GM21529 (cell line): ENCODE measurements around the gene GPRASP1.
A peak's percentile ranks its signal among the peaks of the same experiment; 100 is the strongest.
"Not testable (repeated sequence)": the region's sequence is repeated elsewhere in the genome, so short reads cannot be mapped to it uniquely, and the experiment has no call there.

Experiments used
- ATAC-seq: cut with Tn5 transposase; IDR thresholded peaks from one replicate; pipeline ENCODE4 v1.9.1; 2021; ENCODE audit not compliant: unreplicated experiment

Gene GPRASP1, protein sequence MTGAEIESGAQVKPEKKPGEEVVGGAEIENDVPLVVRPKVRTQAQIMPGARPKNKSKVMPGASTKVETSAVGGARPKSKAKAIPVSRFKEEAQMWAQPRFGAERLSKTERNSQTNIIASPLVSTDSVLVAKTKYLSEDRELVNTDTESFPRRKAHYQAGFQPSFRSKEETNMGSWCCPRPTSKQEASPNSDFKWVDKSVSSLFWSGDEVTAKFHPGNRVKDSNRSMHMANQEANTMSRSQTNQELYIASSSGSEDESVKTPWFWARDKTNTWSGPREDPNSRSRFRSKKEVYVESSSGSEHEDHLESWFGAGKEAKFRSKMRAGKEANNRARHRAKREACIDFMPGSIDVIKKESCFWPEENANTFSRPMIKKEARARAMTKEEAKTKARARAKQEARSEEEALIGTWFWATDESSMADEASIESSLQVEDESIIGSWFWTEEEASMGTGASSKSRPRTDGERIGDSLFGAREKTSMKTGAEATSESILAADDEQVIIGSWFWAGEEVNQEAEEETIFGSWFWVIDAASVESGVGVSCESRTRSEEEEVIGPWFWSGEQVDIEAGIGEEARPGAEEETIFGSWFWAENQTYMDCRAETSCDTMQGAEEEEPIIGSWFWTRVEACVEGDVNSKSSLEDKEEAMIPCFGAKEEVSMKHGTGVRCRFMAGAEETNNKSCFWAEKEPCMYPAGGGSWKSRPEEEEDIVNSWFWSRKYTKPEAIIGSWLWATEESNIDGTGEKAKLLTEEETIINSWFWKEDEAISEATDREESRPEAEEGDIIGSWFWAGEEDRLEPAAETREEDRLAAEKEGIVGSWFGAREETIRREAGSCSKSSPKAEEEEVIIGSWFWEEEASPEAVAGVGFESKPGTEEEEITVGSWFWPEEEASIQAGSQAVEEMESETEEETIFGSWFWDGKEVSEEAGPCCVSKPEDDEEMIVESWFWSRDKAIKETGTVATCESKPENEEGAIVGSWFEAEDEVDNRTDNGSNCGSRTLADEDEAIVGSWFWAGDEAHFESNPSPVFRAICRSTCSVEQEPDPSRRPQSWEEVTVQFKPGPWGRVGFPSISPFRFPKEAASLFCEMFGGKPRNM (N-terminal part only)

DNA sequence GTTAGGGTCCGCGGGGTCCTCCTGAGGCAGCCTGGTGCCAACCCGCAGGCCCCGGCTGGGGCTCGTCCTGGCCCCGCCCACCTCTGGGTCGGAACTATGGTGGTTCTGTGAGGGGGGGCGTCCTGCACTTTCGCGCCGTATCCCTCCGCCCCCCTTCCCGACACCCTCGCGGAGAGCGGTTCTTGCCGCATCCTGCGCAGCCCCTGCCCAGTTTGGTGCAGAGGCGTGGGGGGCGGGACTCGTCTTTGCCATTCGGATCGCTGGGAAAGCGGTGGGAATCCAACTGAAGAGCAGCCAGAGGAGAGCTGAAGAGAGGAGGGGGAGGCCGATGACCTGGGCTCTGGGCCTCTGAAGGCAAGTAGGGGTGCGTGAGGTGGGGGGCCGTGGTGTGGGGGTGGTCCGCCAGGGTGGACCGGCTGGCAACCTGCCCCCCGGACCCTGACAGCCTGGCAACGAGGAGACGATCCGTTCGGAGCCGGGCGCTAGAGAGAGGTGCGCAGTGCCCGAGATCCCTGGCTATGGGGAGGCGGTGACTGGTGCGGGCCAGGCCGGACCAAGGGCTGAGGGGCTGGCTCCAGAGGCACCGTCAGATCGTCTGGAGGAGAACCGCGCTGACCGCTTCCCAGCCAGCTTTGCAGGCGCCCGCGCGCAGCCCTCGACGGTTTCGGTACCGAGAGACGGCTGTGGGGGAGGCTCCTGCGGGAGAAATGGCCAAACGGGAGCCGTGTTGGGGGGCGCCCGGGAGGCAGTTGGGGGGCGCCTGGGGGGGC is at the start of gene GPRASP1:
Gene GPRASP1 (plus strand): TSS at position 242 of the 770 bp plus-strand sequence. CDS start 2,431 bp downstream, outside the sequence.
- peak; percentile 44 for ATAC-seq

DNA sequence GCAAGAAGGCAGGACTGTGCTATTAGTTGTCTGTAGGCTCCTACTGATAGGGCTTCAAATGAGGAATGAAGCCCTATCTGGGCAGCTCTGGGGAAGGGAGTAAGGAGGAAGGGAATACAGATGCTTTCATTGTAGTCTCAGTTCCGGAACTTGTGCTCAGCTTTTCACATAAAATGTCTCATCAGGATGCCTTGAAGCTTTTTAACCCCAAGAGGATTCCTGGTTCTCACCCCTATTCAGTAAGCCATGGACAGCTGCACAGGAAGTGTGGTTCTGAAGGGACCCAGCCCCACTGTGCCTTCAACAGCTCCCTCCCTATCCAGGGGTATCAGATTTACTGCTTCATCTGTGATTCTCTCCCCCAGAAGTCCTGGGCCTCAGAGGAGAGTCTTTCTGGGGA is 47.0 kb upstream of the GPRASP1 start:
- no peak for ATAC-seq

DNA sequence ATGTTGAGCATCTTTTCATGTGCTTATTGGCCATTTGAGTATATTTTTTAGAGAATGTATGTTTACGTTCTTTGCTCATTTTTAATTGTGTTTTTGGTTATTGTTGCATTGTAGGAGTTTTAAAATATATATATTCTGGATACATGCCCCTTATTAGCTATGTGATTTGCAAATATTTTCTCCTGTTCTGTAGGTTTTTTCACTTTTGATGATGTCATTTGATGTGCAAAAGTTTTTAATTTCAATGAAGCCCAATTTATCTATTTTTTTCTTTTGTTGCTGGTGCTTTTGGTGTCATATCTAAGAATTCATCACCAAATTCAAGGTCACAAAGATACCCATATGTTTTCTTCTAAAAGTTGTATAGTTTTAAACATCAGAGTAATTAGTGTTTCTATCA is 45.2 kb upstream of the GPRASP1 start:
- no peak for ATAC-seq

DNA sequence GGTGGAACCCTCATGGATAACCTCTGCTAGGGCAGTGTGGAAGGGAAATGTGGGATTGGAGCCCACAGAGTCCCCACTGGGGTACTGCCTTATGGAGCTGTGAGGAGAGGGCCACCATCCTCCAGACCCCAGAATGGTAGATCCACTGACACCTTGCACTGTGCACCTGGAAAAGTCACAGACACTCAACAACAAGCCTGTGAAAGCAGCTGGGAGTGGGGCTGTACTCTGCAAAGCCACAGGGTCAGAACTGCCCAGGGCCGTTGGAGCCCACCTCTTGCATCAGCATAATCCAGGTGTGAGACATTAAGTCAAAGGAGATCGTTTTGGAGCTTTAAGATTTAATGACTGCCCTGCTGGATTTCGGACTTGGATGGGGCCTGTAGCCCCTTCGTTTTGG is 40.4 kb upstream of the GPRASP1 start:
- ATAC-seq = no peak

DNA sequence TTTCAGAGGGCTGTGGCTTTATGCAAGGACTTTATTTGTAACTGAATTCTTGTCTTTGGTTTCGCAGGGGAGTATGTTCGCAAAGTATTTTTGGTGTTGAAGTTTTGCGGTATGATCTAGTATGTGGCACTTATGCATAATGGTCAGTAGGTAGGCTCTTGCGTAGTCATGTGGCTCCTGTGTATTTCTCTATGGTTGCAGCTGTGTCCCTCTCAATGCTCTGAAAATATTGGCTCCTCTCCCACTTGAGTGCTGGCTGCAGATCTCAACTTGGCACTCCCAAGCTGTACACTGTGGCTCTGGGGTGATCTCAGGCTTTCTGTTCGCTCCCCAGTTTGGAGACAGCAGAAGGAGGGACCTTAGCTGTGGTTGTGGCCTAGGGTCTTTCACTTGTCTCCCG is 27.2 kb upstream of the GPRASP1 start:
- ATAC-seq = no peak

DNA sequence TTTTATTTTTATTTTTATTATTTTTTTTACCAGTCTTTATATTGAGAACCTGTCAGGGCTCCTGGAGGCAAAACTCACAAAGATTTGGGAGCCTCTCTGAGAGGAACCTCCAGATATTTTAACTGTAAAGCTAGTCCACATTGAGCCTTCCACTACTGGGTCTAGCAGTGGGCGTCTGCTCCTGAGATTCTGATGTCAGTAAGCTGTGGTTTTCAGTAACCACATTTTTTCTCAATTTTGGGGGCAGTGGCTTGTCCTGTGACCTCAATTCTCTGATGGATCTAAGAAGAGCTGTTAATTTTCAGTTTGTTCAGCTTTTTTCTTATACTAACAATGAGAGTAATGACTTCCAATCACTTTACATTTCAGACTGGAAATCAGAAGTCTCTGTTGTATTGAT is 23.6 kb upstream of the GPRASP1 start:
- no peak for ATAC-seq

DNA sequence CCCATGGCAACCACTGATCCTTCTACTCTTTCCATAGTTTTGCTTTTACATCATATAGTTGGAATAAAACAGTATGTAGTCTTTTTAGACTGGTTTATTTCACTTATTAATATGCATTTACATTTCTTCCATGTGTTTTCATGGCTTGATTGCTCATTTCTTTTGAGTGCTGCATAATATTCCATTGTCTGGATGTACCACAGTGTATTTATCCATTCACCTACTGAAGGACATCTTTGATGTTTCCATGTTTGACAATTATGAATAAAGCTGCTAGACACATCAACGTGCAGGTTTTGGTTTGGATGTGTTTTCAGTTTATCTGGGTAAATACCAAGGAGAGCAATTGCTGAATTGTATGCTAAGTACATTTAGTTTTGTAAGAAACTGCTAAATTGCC is 13.7 kb upstream of the GPRASP1 start:
- ATAC-seq = no peak

DNA sequence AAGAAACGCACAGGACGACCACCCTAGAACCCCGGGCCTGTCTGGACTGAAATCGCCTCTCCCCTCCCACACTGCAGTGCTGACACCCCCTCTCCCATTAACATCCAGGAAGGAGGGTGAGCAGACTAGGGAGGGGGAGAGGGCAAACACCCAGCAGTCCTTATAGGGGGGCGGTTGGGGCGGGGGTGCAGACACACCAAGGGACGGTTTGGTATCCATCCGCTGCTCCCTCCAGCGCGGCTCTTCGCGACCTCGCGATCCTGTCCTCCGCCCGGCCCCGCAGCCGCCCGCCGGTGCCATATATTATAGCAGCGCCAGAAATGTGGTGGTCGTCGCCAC is 411 bp upstream of the GPRASP1 start:
- no peak for ATAC-seq

DNA sequence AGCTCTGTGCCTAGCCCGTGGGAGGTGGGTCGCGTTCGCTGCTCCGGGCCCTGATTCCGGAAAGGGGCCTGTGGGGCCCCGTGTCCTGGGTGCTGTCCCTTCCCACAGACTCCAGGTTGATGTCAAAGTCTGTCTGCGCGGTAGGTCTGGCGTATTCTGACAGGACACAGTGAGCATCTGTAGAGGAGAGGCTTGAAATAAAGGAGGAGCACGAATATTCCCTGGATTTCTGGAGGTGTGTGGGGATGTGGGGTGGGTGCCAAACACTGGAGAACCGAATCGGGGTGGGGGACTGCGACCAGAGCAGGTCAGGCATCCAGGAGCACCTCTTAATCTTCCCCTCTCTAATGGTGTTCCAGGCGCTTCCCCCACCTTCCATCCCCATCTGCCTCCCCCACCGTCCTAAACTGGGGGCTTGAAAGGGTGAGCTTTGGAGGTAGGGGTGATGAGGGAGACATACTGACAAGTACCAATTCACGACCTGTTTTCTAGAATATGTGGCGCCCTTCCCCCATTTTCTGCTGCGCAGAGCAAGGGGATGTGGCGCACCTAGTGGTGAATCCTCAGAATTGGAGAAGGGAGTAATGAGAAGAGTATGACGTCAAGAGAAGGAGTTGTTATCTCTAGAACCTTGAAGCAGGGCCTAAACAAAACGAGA is 877 bp downstream of the GPRASP1 start:
- ATAC-seq = peak; percentile 66

DNA sequence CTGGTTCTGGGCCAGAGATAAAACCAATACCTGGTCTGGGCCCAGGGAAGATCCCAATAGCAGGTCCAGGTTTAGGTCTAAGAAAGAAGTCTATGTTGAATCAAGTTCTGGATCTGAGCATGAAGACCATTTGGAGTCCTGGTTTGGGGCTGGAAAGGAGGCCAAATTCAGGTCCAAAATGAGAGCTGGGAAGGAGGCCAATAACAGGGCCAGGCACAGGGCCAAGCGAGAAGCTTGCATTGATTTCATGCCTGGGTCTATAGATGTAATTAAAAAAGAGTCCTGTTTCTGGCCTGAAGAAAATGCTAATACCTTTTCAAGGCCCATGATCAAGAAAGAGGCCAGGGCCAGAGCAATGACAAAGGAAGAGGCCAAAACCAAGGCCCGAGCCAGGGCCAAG is 3.4 kb downstream of the GPRASP1 start:
- ATAC-seq = no peak

DNA sequence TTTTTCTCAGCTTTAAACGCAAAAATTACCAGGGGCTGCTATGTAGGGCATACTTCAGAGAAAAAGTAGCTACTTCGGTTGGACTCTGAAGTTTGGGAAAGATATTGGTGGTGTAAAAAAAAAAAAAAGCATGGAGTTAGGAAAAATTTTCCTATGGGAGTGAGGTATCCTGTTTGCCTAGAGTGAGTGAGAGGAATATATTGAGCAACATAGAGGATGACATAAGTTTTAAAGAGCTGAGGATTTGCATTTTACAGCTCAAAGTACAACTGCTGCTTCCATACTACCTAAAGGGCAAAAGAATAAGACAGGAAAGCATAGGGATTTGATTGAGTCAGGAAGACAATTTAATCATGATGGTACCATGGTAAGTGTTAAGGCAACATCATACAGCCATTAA is 7.3 kb downstream of the GPRASP1 start:
- no peak for ATAC-seq

DNA sequence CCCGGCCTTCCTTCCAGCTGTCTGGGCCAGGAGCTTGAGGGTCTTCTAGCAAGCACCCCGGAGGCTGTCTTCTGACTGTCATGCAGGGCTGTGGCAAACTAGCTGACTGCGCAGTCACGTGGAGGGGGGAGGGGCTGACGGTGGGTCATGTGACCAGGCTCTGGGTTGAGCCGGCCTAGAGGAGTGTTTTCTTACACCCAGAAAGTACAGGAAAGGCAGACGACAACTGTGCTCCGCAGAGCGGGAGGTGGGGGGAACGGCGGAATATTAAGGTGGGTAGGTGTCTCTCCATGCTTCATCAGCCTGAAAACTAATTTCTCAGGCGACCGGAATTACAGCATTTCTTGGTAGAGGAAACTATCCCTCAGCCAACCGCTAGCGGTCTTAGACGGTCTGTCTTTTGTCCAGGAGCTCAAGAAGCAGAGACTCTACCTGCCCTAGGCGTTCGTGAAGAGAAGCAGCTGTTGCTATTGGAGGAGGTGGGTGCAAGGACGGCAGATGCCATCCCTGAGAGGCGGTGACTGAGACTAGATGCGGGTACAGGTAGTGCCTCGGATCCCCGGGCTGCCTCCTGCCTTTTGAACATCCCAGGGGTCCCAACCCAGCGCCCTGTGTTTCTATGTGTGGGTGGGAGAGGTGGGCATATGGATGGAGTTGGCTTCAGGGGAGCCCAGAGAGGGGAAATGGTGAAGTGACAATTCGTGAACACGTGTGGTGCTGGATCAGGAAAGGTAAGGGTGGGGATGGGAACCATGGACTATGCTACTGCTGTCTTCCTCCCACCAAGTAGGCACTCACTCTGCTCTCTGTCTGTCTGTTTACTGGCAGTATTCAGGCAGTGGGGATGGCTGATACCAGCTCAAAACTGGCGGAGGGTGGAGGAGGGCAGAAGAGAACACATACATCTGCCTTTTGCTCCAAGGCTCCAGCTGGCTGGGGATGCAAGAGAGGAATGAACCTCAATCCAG is 8.8 kb downstream of the GPRASP1 start:
- ATAC-seq = peak; percentile 99

DNA sequence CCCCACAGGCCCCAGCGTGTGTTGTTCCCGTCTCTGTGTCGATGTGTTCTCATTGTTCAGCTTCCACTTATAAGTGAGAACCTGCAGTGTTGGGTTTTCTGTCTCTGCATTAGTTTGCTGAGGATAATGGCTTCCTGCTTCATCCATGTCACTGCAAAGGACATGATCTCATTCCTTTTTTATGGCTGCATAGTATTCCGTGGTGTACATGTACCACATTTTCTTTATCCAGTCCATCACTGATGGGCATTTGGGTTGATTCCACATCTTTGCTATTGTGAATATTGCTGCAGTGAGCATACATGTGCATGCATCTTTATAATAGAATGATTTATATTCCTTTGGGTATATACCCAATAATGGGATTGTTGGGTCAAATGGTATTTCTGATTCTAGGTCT is 12.5 kb downstream of the GPRASP1 start:
- ATAC-seq = not testable (repeated sequence)

DNA sequence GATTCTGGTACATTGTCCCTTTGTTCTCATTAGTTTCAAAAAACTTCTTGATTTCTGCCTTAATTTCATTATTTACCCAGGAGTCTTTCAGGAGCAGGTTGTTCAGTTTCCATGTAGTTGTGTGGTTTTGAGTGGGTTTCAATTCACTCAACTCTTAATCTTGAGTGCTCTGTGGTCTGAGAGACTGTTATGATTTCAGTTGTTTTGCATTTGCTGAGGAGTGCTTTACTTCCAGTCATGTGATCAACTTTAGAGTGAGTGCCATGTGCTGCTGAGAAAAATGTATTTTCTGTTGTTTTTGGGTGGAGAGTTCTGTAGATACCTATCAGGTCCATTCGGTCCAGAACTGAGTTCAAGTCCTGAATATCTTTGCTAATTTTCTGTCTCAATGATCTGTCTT is 15.8 kb downstream of the GPRASP1 start:
- not testable (repeated sequence) for ATAC-seq

DNA sequence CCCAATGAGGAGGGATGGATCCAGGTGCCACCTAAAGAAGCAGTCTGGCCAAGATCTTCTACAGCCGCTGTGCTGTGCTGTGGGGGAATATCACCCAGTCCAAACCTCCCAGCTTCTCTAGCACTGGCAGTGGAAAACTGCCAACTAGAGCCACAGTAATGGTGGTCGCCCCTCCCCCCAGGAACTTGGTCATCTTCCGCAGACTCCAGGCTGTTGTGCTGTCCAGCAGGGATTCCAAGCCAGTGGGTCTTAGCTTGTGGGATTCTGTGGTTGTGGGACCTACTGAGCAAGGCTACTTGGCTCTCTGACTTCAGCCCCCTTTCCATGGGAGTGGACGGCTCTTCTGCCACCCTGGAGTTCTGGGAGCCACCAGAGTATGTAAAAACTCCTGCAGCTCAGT is 18.2 kb downstream of the GPRASP1 start:
- no peak for ATAC-seq

DNA sequence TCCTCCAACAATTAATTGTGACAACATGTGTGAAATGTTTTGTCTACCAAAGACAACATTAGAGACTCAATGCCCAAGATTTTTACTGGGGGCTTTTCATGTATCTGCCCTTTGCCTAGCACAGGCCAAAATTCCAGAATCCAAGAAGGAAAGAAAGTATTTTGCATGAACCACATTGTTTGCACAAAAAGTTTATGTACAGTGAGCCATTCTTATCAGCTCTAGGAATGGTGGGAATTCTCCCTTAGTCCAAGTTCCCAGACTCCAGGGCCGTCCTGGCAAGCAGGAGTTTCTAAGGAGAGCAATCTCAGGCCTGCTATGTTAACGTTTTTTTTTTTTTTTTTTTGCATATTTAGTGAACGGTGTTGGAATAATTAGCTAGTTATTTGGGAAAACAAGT is 21.6 kb downstream of the GPRASP1 start:
- ATAC-seq = no peak

DNA sequence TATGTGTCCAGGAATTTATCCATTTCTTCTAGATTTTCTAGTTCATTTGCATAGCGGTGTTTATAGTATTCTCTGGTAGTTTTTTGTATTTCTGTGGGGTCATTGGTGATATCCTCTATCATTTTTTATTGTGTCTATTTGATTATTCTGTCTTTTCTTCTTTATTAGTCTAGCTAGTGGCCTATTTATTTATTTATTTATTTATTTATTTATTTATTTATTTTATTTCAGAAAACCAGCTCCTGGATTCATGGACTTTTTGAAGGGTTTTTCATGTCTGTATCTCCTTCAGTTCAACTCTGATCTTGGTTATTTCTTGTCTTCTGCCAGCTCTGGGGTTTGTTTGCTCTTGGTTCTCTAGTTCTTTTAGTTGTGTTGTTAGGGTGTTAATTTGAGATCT is 26.2 kb downstream of the GPRASP1 start:
- ATAC-seq = not testable (repeated sequence)

DNA sequence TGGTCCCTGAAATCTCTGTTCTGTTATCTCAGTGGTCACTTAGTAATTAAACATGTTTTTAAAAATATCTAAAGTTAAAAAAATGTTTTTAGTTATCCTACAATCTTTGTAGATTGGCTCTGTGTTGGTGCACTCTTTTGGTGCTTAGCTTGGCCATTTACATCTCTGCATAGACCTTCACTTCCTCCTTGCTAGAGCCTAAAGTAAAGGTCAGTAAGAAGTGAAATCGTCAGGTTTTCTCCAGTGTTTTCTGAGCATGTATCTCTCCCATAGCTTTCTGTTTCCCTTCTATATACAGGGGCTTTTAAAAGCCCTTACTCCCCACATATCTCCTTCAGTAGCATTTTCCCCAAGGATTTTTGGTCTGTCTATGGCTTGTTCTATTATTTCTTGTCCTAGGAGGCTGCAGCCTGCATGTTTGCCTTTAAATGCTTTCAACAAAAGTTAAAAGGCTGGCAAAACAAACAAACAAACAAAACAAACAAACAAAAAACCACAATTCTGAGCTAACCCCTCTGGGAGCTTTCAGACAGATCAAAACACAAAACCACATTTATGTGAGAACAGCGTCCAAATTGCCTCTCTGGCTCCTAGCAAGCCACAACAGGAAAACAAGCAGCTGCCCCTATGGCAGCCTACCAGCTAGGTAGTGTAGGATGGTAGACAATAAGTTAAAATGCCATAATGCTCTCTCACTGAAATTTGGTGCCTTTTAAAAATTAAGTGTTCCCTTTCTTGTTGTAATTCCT is 33.7 kb downstream of the GPRASP1 start:
- no peak for ATAC-seq

DNA sequence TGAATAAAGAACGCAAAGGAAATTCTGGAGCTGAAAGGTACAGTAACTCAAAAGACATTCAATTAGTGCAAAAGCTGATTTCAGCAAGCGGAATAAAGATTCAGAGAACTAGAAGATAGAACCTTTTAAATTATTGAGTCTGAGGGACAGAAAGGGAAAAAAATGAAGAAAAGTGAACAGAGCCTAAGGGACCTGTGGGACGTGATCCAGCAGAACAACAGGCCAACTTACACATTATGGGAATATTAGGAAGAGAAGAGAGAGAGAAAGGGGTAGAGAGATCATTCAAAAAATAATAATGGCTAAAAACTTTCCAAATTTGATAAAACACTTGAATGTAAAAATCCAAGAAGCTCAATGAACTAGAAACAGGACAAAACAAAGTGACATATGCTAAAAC is 43.5 kb downstream of the GPRASP1 start:
- no peak for ATAC-seq
